IPS-11a (cell line): ENCODE results near the gene GADD45B.
"Not testable (repeated sequence)": the region's sequence is repeated elsewhere in the genome, so short reads cannot be mapped to it uniquely, and the experiment has no call there.

Experiments
- H3K4me3 ChIP-seq: one replicate; pipeline ENCODE4 v1.5.1; 2013; ENCODE audit warnings: low read depth, low read length, control low read depth

GADD45B gene

GRCh38 chr19:2468596-2468995, 7.3 kb upstream of the GADD45B start:
- no peak overlapping the region for H3K4me3 ChIP-seq

DNA sequence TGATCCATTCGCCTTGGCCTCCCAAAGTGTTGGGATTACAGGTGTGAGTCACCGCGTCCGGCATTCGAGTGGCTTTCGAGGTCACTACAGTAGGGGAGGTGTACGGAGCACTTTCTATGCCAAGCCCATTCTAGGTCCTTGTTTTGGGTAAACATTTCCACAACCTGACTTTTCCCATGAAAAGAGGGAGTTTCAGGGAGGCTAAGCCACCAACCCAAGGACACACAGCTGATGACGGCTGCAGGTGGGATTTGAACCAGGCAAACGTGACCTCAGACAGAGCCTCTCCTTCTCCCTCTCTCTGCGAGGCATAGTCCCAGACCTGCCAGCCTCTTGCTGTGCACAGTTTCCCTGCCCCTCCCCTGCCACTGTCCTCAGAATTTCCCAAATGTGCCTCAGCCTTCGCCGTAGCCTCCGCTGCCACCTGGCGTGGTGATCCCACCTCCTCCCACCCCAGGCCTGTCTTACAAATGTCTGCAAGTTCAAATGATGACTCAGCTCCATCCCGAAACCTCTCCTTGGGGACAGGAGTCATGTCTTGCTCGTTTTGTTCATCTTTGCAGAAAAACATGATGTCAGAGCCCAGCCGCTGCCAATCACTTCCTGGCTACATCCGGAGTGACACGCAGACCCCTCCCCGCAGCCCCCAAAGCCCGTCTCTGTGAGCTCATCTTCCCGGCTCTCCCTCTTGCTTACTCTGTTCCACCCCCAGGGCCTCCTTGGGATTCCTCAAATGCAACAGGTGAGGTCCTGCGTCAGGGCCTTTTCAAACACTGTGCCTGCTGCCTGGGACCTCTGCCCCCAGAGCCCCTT, 6.6 kb upstream of the GADD45B start:
- H3K4me3 ChIP-seq = no peak overlapping the region

DNA sequence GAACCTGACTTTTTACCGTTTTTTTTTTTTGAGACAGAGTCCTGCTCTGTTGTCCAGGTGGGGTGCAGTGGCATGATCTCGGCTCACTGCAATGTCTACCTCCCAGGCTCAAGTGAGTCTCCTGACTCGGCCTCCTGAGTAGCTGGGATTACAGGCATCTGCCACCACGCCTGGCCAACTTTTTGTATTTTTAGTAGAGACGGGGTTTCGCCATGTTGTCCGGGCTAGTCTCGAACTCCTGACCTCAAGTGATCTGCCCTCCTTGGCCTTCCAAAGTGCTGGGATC, 6.1 kb upstream of the GADD45B start:
- H3K4me3 ChIP-seq = not testable (repeated sequence)

DNA sequence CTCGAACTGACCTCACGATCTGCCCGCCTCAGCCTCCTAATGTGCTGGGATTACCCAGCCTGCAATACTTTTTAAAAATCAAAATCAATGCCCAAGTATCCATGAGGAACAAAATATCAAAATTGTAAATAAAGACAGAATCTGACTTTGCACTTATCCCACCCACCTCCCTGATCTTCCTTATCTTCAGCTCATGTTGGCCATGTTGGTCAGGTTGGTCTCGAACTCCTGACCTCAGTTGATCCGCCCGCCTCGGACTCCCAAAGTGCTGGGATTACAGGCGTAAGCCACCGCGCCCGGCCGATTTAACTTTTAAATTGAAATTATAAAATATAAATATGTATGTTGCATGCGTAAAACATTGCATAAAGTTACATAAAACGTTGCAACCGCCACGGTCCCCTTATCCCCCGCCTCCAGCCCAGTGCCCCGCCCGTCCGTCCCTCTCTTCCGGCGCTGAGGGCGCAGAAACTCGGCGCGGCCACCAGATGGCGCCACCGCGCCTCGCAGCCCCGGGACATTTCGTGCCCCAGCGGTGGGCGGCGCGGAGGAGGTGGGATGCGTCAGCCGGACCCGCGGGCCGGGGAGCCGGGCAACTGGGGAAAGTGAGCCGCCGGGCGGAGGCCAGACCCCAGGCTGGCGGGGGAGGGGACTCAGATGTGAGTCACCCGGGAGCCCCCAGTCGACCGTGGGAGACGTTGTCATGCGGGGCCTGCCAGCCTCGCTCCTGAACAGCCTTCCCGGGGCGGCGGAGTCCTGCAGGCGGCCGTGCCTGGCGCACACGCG, 1.5 kb upstream of the GADD45B start:
- H3K4me3 ChIP-seq = peak overlapping the region; percentile 10

- H3K4me3 ChIP-seq = peak overlapping the region; percentile 10
Observed at GRCh38 chr19:2475018-2475701, 767 bp upstream of the GADD45B start.

DNA sequence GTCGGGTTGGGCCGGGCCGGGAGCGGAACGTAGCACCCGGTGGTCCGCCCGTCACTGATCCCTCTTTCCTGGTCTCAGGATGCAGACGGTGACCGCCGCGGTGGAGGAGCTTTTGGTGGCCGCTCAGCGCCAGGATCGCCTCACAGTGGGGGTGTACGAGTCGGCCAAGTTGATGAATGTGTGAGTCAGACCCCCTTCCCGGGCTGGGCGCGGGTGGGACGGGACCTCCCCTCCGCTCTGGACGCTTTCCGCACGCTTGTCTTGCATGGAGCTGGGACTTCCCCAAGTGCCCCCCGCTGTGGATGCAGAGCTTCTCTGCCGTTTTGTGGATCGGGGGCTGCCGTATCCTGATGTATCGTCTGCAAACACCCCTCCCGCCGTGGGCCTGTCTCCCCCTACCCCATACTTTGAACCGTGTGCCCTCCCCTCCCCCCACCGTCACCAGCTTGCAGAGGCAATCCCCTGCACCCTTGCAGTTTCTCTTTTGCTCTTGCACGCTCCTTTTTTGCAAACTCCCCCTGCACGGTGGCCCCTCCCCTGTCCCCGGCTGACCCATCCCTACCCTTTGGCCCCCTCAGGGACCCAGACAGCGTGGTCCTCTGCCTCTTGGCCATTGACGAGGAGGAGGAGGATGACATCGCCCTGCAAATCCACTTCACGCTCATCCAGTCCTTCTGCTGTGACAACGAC, 669 bp downstream of the GADD45B start:
- H3K4me3 ChIP-seq = peak overlapping the region; percentile 79

GRCh38 chr19:2477141-2477710, 1.3 kb downstream of the GADD45B start:
- peak overlapping the region; percentile 79 for H3K4me3 ChIP-seq

GRCh38 chr19:2477732-2478191, 1.8 kb downstream of the GADD45B start:
- peak overlapping the region; percentile 79 for H3K4me3 ChIP-seq

- H3K4me3 ChIP-seq = peak overlapping the region; percentile 39
Observed at GRCh38 chr19:2478278-2478755, 2.4 kb downstream of the GADD45B start.

GRCh38 chr19:2478756-2479555, 3.0 kb downstream of the GADD45B start:
- H3K4me3 ChIP-seq = peak overlapping the region; percentile 39

DNA sequence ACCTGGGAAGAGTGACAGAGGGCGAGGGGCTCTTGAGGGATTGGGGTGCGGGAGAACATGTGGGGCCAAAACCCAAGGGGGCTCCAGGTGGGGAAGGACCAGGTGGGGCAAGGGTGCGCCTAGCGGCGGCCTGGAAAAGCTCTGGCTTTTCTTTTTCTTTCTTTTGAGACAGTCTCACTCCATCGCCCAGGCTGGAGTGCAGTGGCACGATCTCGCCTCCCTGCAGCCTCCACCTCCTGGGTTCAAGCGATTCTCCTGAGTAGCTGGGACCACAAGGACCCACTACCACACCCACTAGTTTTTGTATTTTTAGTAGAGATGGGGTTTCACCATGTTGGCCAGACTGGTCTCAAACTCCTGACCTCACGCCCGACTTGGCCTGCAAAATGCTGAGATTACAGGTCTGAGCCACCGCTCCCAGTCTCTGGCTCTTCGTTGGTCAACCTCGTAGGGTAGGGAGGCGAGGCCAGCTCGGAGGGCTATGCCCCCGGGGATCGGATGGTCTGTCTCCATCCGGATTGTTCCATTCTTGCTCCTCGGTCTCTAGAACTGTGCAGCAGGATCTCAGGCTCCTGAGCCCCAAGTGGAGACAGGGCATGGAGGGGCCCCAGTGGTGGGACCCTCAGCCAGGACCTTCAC, 3.7 kb downstream of the GADD45B start:
- H3K4me3 ChIP-seq = peak overlapping the region; percentile 39

DNA sequence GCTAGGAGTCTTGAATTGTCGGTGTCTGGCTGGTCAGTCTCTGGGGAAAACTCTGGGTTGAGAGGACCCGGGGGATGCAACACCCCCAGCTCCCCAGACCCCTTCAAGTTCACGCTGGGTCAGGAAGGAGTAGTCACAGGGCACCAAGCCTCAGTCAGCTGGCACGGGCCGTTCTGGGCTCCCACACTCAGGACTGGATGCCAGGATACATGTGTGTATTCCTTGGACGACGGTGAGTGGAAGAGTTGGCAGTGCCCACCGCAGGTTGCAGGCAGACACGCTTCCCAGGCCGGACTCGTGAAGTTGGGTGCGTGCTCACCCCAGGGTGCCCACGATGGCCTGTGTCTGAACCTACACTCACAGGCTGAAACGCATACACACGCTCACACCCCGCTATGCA, 5.5 kb downstream of the GADD45B start:
- no peak overlapping the region for H3K4me3 ChIP-seq

DNA sequence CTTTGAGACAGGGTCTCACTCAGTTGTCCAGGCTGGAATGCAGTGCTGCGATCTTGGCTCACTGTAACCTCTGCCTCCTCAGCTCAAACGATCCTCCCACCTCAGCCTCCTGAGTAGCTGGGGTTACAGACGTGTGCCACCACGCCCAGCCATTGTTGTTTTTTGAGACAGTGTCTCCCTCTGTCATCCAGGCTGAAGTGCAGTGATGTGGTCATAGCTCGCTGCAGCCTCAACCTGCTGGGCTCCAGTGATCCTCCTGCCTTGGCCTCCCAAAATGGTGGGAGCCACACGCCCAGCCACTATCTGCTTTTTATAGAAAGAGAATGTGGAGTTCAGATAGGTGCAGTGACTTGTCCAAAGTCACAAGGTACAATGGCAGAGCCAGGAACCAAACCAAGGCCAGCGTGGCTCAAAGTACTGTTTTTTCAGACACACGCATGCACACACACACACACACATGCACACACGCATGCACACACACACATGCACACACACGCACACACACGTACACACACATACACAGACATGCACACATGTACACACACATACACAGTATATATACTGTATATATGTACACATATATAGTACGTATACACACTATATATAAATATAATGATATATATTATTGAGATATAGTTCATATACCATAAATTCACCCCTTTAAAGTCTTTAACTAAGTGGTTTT, 6.6 kb downstream of the GADD45B start:
- no peak overlapping the region for H3K4me3 ChIP-seq

DNA sequence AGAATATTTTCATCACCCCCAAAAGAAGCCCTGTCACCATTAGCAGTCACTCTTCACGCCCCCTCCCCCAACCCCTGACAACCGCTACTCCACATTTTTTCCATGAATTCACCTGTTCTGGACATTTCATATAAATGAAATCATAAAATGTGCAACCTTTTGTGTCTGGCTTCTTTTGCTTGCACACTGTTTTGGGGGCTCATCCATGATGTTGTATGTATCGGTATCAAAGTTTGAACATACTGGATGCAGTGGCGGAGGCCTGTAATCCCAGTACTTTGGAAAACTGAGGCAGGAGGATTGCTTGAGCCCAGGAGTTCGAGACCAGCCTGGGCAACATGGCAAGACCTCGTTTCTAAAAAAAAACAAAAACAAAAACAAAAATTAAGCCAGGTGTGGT, 7.2 kb downstream of the GADD45B start:
- H3K4me3 ChIP-seq = no peak overlapping the region

DNA sequence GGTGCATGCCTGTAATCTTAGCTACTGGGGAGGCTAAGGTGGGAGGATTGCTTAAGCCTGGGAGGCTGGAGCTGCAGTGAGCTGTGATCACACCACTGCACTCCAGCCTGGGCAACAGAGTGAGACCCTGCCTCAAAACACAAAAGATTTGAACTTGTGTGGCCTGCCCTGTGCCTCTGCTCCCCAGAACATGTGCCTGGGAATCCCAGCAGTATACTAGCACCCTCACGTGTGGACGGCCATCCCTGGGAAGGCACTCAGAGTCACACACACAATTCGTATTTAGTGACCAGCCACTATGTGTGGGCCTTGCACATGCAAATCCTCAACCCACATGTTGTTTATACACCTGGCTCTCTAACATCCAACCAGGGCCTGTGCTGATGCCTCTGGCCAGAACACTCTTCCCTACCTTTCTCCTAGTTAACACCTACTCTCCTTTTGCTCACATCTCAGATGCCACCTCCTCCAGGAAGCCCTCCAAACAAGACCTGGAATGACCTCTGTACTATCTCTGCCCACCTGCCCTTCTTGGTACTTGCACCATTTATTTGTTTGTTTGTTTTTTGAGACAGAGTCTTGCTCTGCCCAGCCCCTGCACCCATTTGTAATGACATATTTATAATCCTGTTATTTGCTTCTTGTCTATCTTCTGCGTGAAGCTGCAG, 7.7 kb downstream of the GADD45B start:
- no peak overlapping the region for H3K4me3 ChIP-seq

- no peak overlapping the region for H3K4me3 ChIP-seq
Observed at GRCh38 chr19:2484178-2484937, 8.4 kb downstream of the GADD45B start.

- no peak overlapping the region for H3K4me3 ChIP-seq
Observed at GRCh38 chr19:2485428-2485827, 9.5 kb downstream of the GADD45B start.

DNA sequence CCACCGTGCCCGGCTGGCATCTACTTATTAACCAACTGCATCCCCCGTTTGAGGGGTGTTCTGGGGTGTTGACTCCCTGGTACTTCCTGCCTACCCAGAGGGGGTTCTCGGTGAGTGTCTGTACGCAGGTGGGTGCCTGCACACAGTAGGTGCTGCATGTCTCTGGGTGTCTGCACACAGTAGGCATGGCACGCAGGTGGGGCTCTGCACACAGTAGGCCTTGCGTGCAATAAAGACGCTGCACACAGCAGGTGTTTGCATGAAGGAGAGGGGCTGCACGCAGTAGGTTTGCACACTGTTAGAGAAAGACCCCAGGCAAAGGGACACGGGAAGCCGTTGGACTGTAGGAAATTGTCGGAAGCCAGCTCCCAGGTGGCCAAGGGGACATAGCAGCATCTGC, 11.2 kb downstream of the GADD45B start:
- H3K4me3 ChIP-seq = no peak overlapping the region
